DND-41 (cell line): ENCODE results near the gene CAPG.

Experiments used
- ATAC-seq: fragments of 200-7000 bp; cut with Tn5 transposase; 3 replicates; pipeline ENCODE4 v1.9.1; 2021; ENCODE audit warnings: low read depth; ENCODE audit not compliant: insufficient read depth
- DNase-seq: peaks from one replicate; pipeline ENCODE4 v3.0.0-alpha.2; 2020
- H2AFZ ChIP-seq: 2 replicates; pipeline ENCODE4 v1.6.0; 2012; ENCODE audit warnings: low read depth, low read length
- H3K27ac ChIP-seq: 2 replicates; pipeline ENCODE4 v1.5.1; 2012; ENCODE audit warnings: low read length, inconsistent platforms
- H3K27me3 ChIP-seq: fragments of 200-600 bp; sonication (generic); 2 replicates; pipeline ENCODE4 v1.6.0; 2012; ENCODE audit warnings: low read length, mild to moderate bottlenecking, inconsistent platforms; ENCODE audit not compliant: insufficient read depth, poor library complexity
- H3K36me3 ChIP-seq: 2 replicates; pipeline ENCODE4 v1.5.1; 2012; ENCODE audit warnings: low read length, inconsistent platforms; ENCODE audit not compliant: insufficient read depth
- H3K4me1 ChIP-seq: 2 replicates; pipeline ENCODE4 v1.5.1; 2012; ENCODE audit warnings: mild to moderate bottlenecking, low read length; ENCODE audit not compliant: insufficient read depth
- H3K4me2 ChIP-seq: 2 replicates; pipeline ENCODE4 v1.6.0; 2012; ENCODE audit warnings: mild to moderate bottlenecking, moderate library complexity, low read length, inconsistent platforms; ENCODE audit not compliant: insufficient read depth
- H3K4me3 ChIP-seq, 2 experiments: fragments of 200-600 bp in 1 of 2; shearing (Covaris generic) in 1 of 2; 2 replicates each; pipeline ENCODE4 v1.5.1; 2012 to 2016; ENCODE audit warnings: inconsistent platforms in 2 of 2, low read length in 2 of 2, mild to moderate bottlenecking in 2 of 2, low read depth in 1 of 2, moderate library complexity in 1 of 2
- H3K79me2 ChIP-seq: 2 replicates; pipeline ENCODE4 v1.6.0; 2012; ENCODE audit warnings: low read length, inconsistent platforms; ENCODE audit not compliant: insufficient read depth
- H3K9ac ChIP-seq: 2 replicates; pipeline ENCODE4 v1.6.0; 2012; ENCODE audit warnings: low read depth, mild to moderate bottlenecking, inconsistent platforms, low read length, moderate library complexity
- H3K9me3 ChIP-seq: 2 replicates; pipeline ENCODE4 v1.5.1; 2012; ENCODE audit warnings: low read length, moderate library complexity, mild to moderate bottlenecking, inconsistent platforms; ENCODE audit not compliant: insufficient read depth, severe bottlenecking
- H4K20me1 ChIP-seq: 2 replicates; pipeline ENCODE4 v1.6.0; 2012; ENCODE audit warnings: low read length; ENCODE audit not compliant: insufficient read depth
- CTCF ChIP-seq: IDR thresholded peaks from 2 replicates; pipeline ENCODE4 v1.5.1; 2012; ENCODE audit warnings: borderline replicate concordance, low read length, moderate library complexity, mild to moderate bottlenecking; ENCODE audit not compliant: poor library complexity, severe bottlenecking; ENCODE audit errors: extremely low read depth
- EZH2 ChIP-seq: IDR thresholded peaks from 3 replicates; pipeline ENCODE4 v1.6.1; 2012; ENCODE audit warnings: borderline replicate concordance, low read depth, mild to moderate bottlenecking, moderate library complexity, low read length, inconsistent platforms; ENCODE audit not compliant: severe bottlenecking

The CAPG gene

GRCh38 chr2:85394261-85394681, 15.9 kb downstream of the CAPG start:
- H3K4me3 ChIP-seq: no peak overlapping the region
- H3K9me3 ChIP-seq: no peaks in the 10 kb centered on the region
- DNase-seq (no peak), ATAC-seq (no peak)
- H3K79me2 ChIP-seq: no peaks in the 10 kb centered on the region
- no peaks in the 10 kb centered on the region for H3K4me1 ChIP-seq
- peak overlapping the region; percentile 61 for H3K27ac ChIP-seq
- H3K27me3 ChIP-seq: no peaks in the 10 kb centered on the region
- no peak overlapping the region for H3K4me2 ChIP-seq
- H3K9ac ChIP-seq: no peak overlapping the region
- no peak for TF ChIP-seq EZH2
- no peak for TF ChIP-seq CTCF
- H4K20me1 ChIP-seq: no peaks in the 10 kb centered on the region
- peaks cover 87% of the 10 kb centered on the region for H3K36me3 ChIP-seq
- H2AFZ ChIP-seq: no peak overlapping the region

DNA sequence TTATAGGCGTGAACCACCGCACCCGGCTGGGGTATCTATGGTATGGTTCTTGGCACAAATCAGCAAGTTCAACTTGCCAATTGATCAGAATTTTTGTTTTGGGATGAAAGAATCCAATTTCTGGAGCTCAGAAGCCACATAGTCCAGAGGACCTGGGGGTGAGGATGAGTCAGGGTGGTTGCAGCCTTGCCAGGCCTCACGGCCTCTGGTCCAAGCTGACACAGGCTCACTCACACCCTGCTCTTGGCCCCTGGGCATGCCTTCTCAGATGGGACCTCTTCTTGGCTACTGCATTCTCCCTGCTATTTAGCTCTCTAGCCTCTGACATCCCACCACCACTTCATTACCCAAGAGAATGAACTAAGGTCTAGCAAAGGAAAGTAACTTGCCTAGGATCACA, 16.3 kb downstream of the CAPG start:
- Histone ChIP-seq H3K4me3 (no peak overlapping the region), H3K36me3 (peaks cover 87% of the 10 kb centered on the region), H3K9me3 (no peaks in the 10 kb centered on the region), H3K4me2 (no peak overlapping the region), H3K4me1 (no peaks in the 10 kb centered on the region), H3K27ac (peak overlapping the region; percentile 61), H3K9ac (no peak overlapping the region), H2AFZ (no peak overlapping the region), H4K20me1 (no peaks in the 10 kb centered on the region), H3K27me3 (no peaks in the 10 kb centered on the region), H3K79me2 (no peaks in the 10 kb centered on the region)
- TF ChIP-seq EZH2: no peak
- no peak for TF ChIP-seq CTCF
- DNase-seq (no peak), ATAC-seq (no peak)

DNA sequence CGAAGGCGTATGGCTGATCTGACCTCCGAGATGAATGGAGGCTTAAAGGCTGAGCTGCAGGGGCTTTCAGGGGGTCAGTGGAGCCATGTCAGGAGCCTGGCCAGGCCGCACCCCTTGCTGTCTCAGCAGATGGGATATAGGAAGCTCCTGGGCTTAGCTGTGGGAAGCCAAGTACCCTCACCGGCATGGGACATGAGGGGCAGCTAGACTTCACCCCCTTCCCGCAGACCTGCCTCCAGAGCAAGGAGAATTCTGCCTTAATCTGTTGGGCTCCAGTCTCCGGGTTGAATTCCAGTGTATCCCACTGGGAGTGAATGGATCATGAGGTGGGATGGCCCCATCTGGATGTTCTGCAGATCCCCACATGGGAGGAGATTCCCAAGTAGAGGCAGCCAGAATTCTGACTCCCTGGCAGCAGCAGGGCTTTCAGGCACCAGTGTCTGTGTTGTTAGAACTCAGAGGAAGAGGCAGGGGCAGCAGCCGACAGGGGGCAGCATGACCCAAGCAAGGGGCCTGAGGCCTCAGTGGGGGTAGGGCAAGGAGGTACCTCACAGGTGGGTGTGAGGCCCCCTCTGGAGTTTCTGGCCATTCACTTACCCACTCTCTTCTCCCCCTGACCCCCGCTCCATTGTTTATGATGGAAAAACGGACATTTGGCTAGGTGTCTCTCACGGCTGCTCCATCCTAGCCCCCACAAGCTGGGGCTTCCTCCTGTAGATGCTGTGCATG, 19.1 kb downstream of the CAPG start:
- no peaks in the 10 kb centered on the region for H3K9me3 ChIP-seq
- no peak overlapping the region; the same call in 1 of the 2 replicates for H3K9ac ChIP-seq
- no peak overlapping the region for H3K4me2 ChIP-seq
- peak; percentile 84 for ATAC-seq
- no peaks in the 10 kb centered on the region for H3K27me3 ChIP-seq
- H3K79me2 ChIP-seq: no peaks in the 10 kb centered on the region
- no peak overlapping the region for H2AFZ ChIP-seq
- no peaks in the 10 kb centered on the region for H3K4me1 ChIP-seq
- TF ChIP-seq EZH2 (no peak), CTCF (peak; percentile 93)
- H3K4me3 ChIP-seq: no peak overlapping the region
- peak; percentile 74 for DNase-seq
- no peaks in the 10 kb centered on the region for H4K20me1 ChIP-seq
- peak overlapping the region; percentile 56 for H3K27ac ChIP-seq
- H3K36me3 ChIP-seq: peaks cover 76% of the 10 kb centered on the region
